ENCODE results near the gene STARD10. TPM values are rescaled to one million over a fixed set of nuclear protein-coding genes. Genes with fewer than 3 reads are reported as not detected.

Gene STARD10
- total and polyA plus RNA-seq, 2 of the 8 experiments (the other 6 are each of a cell fraction or from before 2014, with no cell fraction given): 23.7 to 35.7 TPM

DNA sequence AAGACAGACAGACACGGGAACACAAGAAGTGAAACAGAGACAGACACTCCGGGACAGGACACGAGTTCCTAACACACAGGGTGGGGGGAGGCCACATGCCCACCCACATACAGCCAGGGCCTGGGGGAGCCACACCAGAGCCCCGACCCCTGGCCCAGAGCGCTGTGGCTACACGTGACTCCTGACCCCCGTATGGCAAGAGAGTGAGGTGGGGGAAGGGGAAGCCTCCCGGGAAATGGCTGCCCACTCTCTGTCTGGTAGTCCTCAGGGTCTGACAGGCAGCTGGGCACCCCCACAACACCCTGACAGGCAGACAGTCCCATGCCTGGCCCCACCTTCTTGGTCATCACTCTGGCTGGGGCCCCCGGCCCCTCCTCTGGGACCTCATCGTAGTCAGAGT lies 81.0 kb downstream of the STARD10 start (continued):
- TF ChIP-seq, protein P1, sequence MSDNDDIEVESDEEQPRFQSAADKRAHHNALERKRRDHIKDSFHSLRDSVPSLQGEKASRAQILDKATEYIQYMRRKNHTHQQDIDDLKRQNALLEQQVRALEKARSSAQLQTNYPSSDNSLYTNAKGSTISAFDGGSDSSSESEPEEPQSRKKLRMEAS (IDR thresholded peaks at IDR 0.05): no peak
- no peak for TF ChIP-seq RXRA (IDR thresholded peaks at IDR 0.05; ENCODE audit: insufficient read depth, low read depth, low read length)

Measured in H1 (cell line).